Osteocyte (in vitro differentiated cells): ENCODE results near the gene RPTOR. TPM values are rescaled to one million over a fixed set of nuclear protein-coding genes. Genes with fewer than 3 reads are reported as not detected.

ENCODE experiments used
- DNase-seq: peaks from one replicate; pipeline ENCODE4 v3.0.0; 2021; ENCODE audit warnings: mixed read lengths; ENCODE audit not compliant: unreplicated experiment; ENCODE audit errors: extremely low spot score
- H3K27ac Mint-ChIP-seq: one replicate; pipeline ENCODE4 v1.8.0; 2021; ENCODE audit warnings: mild to moderate bottlenecking, mixed read lengths; ENCODE audit not compliant: unreplicated experiment
- H3K27me3 Mint-ChIP-seq: one replicate; pipeline ENCODE4 v1.8.0; 2021; ENCODE audit warnings: mixed read lengths; ENCODE audit not compliant: unreplicated experiment
- H3K36me3 Mint-ChIP-seq: one replicate; pipeline ENCODE4 v1.8.0; 2021; ENCODE audit warnings: mixed read lengths; ENCODE audit not compliant: unreplicated experiment
- H3K4me1 Mint-ChIP-seq: one replicate; pipeline ENCODE4 v1.8.0; 2021; ENCODE audit warnings: mixed read lengths; ENCODE audit not compliant: unreplicated experiment
- H3K4me3 Mint-ChIP-seq: one replicate; pipeline ENCODE4 v1.8.0; 2021; ENCODE audit warnings: mild to moderate bottlenecking, moderate library complexity, mixed read lengths; ENCODE audit not compliant: unreplicated experiment
- H3K9me3 Mint-ChIP-seq: one replicate; pipeline ENCODE4 v1.8.0; 2021; ENCODE audit warnings: mixed read lengths; ENCODE audit not compliant: unreplicated experiment
- total RNA-seq: library from RNA; stranded (reverse); gene quantifications from 2 replicates; pipeline ENCODE4 v1.2.1, GENCODE V29; 2021
- TF ChIP-seq, protein P1 (sequence below): fragments of 200-600 bp; sonication (generic); IDR thresholded peaks from 2 replicates; pipeline ENCODE4 v1.5.0; 2021; ENCODE audit warnings: antibody characterized with exemption, mild to moderate bottlenecking, moderate library complexity

The RPTOR gene
- total RNA-seq, 1 donor from 2014 or later: 36.0 TPM

DNA sequence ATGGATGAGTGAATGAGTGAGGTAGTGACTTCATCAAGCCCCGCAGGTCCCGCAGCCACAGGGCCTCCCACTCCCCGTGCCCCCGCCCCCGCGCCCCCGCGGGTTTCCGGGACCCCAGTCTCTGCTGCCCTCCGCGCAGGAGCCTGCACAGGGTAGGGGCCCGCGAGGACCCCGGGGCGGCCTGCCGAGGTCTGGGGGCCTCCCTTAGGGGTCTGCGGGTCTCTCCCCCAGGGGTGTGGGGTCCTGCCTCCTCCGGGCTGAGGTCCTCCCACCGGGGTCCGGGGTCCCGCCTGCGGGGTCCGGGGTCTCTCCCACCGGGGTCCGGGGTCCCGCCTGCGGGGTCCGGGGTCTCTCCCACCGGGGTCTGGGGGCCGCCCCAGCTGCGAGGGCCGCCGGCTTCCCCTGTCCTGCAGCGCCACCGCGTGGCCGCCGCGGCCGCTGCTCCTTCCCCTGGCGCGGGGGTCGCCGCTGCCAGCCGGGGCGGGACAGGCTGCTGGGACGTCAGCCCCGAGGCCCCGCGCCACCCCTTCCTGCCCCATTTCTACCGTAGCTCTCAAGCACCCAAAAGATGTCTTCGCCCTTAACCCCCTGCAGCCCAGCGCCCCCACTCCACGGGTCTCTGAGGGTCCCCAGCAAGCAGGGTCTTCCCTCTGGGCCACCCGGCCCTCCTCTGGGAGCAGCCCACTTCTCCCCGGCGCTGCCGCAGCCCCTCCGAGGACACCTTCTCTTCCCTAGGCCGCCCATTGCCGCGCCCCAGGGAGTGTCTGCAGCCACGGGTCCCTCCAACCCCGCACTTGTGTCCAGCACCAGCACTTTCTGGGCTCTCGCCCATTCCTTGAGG is 436.6 kb downstream of the RPTOR start:
- TF ChIP-seq, protein P1, sequence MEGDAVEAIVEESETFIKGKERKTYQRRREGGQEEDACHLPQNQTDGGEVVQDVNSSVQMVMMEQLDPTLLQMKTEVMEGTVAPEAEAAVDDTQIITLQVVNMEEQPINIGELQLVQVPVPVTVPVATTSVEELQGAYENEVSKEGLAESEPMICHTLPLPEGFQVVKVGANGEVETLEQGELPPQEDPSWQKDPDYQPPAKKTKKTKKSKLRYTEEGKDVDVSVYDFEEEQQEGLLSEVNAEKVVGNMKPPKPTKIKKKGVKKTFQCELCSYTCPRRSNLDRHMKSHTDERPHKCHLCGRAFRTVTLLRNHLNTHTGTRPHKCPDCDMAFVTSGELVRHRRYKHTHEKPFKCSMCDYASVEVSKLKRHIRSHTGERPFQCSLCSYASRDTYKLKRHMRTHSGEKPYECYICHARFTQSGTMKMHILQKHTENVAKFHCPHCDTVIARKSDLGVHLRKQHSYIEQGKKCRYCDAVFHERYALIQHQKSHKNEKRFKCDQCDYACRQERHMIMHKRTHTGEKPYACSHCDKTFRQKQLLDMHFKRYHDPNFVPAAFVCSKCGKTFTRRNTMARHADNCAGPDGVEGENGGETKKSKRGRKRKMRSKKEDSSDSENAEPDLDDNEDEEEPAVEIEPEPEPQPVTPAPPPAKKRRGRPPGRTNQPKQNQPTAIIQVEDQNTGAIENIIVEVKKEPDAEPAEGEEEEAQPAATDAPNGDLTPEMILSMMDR: peak; percentile 100
- no peak overlapping the region for H3K4me3 Mint-ChIP-seq
- peaks cover 14% of the 10 kb centered on the region for H3K4me1 Mint-ChIP-seq
- no peaks in the 10 kb centered on the region for H3K36me3 Mint-ChIP-seq
- no peak overlapping the region for H3K27ac Mint-ChIP-seq
- no peak for DNase-seq
- no peaks in the 10 kb centered on the region for H3K9me3 Mint-ChIP-seq
- no peaks in the 10 kb centered on the region for H3K27me3 Mint-ChIP-seq

DNA sequence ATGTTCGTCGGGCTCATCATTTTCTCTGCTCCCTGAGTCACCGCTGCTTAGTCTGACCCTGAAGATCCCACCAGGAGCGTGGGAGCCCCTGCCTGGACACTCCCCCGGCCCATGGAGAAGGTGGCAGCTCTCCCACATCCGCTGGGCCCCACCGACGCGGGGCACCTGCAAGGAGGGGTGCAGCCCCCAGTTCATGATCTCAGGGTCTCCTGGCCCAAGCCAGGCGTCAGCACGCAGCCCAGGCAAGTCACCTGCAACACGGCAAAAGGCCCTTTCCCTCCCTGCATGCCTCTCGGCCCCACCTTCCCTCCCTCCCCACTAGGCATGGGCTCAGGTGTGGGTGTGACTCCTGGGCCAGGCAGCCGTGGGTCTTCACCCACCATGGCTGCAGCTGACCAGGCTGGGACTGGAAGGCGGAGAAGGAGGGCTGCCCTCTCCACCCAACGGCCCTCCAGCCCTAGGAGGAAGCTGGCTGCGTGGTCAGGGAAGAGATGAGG is 437.3 kb downstream of the RPTOR start:
- Mint-ChIP-seq H3K4me1 (peaks cover 14% of the 10 kb centered on the region), H3K27ac (no peak overlapping the region), H3K4me3 (no peak overlapping the region), H3K9me3 (no peaks in the 10 kb centered on the region), H3K36me3 (no peaks in the 10 kb centered on the region), H3K27me3 (no peaks in the 10 kb centered on the region)
- no peak for DNase-seq
- TF ChIP-seq, protein P1: no peak

DNA sequence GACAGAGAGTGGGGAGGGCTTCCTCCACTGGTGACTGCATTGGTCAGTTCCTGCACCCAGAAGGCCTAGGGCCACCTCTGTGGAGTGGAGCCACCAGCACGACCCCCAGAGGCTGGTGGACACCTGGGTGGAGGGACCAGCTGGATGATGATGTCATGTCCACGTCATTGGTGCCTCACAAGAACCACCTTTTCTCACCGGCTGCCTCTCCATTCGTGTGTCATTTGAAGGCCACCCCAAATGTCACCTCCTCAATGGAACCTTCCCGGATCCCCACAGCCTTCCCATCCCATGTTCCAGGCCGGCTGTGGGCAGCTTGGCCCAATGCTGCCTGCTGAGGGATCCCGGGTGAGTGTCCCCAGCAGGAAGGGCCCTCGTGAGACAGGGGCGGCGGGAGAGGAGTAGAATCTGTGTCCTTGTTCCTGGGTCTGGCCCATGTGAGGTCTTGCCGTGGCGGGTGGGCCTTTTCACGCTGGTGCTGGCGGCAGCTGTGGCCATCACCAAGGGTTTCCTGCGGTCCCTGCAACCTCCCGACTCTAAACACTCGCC is 437.9 kb downstream of the RPTOR start:
- no peaks in the 10 kb centered on the region for H3K36me3 Mint-ChIP-seq
- no peak overlapping the region for H3K27ac Mint-ChIP-seq
- TF ChIP-seq, protein P1: no peak
- H3K4me3 Mint-ChIP-seq: no peak overlapping the region
- DNase-seq: no peak
- H3K27me3 Mint-ChIP-seq: no peaks in the 10 kb centered on the region
- H3K4me1 Mint-ChIP-seq: peaks cover 18% of the 10 kb centered on the region
- no peaks in the 10 kb centered on the region for H3K9me3 Mint-ChIP-seq

DNA sequence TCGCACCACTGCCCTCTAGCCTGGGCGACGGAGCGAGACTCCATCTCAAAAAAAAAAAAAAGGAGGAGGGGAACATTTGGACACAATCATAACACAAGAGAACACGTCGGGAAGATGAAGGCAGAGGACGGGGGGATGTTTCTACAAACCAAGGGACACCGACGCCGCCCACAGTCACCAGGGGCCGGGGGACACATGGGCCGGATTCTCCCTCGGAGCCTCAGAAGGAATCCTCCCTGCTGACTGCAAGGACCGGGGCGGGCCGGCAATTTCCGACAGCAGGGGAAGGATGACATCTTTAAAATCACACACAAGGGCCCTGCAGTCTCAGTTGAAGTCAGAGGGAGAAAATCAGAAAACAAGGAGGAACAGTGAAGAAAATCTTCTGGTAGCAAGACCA is 438.9 kb downstream of the RPTOR start:
- Mint-ChIP-seq H3K27me3 (no peaks in the 10 kb centered on the region), H3K9me3 (no peaks in the 10 kb centered on the region), H3K4me3 (no peak overlapping the region), H3K4me1 (peaks cover 26% of the 10 kb centered on the region), H3K36me3 (no peaks in the 10 kb centered on the region), H3K27ac (no peak overlapping the region)
- TF ChIP-seq, protein P1: no peak
- DNase-seq: no peak

DNA sequence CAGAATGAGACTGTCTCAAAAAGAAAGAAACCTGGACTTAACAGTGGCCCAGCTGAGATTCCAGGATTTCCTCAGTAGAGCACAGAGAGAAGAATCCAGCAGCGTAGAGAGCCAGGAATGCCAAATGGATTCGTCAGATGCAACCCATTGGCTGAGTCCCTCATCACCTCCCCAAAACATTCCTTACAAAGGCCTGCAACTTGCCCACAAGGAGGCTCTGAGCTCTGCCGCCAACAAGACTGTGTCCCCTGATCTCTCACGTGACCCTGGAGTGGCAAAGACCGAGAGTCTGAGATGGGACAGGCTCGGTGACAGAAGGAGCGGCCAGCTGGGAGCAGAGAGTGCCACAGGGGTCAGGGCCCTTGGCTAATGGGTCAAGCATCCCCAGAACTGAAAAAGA is 440.1 kb downstream of the RPTOR start:
- Mint-ChIP-seq H3K9me3 (no peaks in the 10 kb centered on the region), H3K27me3 (no peaks in the 10 kb centered on the region), H3K4me1 (peaks cover 26% of the 10 kb centered on the region), H3K36me3 (no peaks in the 10 kb centered on the region), H3K27ac (no peak overlapping the region), H3K4me3 (no peak overlapping the region)
- TF ChIP-seq, protein P1: peak; percentile 11
- DNase-seq: no peak
